ENCODE measurements around the gene FER1L5. TPM values are rescaled to one million over a fixed set of nuclear protein-coding genes. Genes with fewer than 3 reads are reported as not detected.

The FER1L5 gene
- total RNA-seq, 2 experiments from 2014 or later = not detected

- no peaks in the 10 kb centered on the region for H3K9me3 ChIP-seq (ENCODE audit: low read length)
- no peaks in the 10 kb centered on the region for H3K4me1 ChIP-seq (ENCODE audit: insufficient read depth, low read length, poor library complexity, severe bottlenecking)
- intact Hi-C loops (cut with micrococcal nuclease; ENCODE audit: unreplicated experiment) = no loop called here
- no TSS peak for BruUV-seq (replicated peaks)
- no peak overlapping the region for H3K4me2 ChIP-seq (ENCODE audit: low read length)
- no peaks in the 10 kb centered on the region for H4K20me1 ChIP-seq (ENCODE audit: insufficient read depth, low read length)
- ChIA-PET POLR2A (no interaction called here), CTCF (ENCODE audit: unreplicated experiment) (interaction anchor here (0.6 kb wide), 1 partner anchor 10 kb away, joined by 4 read pairs; no protein-coding TSS in a partner anchor)
- DNase-seq (ENCODE audit: low spot score) = no peak
- H3K9me2 ChIP-seq (ENCODE audit: insufficient read depth, low read length) = no peaks in the 10 kb centered on the region
- no peaks in the 10 kb centered on the region for H3K79me2 ChIP-seq (ENCODE audit: insufficient read depth, low read depth, low read length)
- TF ChIP-seq CTCF (conservative IDR thresholded peaks at IDR 0.05; ENCODE audit: low read length) (no peak), EZH2phosphoT487 (IDR thresholded peaks at IDR 0.05; ENCODE audit: borderline replicate concordance, low read depth, low read length) (no peak)
- peaks cover 84% of the 10 kb centered on the region for H3K36me3 ChIP-seq (ENCODE audit: insufficient read depth, low read length)
- H3K27ac ChIP-seq (ENCODE audit: low read depth, low read length, poor library complexity, severe bottlenecking) = no peak overlapping the region
- no peak overlapping the region for H3K4me3 ChIP-seq (ENCODE audit: low read depth, low read length, poor library complexity, severe bottlenecking)
- no peak overlapping the region for H2AFZ ChIP-seq (ENCODE audit: low read length)
Observed at GRCh38 chr2:96594691-96595152, 47.8 kb upstream of the FER1L5 start.

DNA sequence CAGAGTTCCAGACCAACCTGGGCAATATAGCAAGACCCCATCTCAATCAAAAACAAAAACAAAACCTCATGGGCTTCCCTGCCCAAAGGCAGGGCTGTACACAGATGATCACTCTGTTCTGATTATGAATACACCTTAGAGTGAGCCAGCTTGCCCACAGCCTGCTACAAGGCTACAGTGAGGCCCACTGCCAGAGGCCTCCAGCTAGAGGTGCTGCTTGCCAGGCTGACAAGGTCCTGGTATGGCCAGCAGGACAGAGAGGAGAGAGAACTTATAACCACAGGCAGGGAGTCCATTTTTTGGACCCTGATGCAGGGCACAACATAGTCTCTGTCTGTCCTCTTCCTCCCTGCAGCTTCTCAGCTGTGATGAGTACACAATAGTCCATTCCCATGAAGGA lies 46.0 kb upstream of the FER1L5 start:
- no peak overlapping the region for H3K4me2 ChIP-seq (ENCODE audit: low read length)
- no TSS peak for BruUV-seq (replicated peaks)
- H4K20me1 ChIP-seq (ENCODE audit: insufficient read depth, low read length) = no peaks in the 10 kb centered on the region
- no peak overlapping the region for H2AFZ ChIP-seq (ENCODE audit: low read length)
- H3K9me3 ChIP-seq (ENCODE audit: low read length) = no peaks in the 10 kb centered on the region
- ChIA-PET CTCF (ENCODE audit: unreplicated experiment) (no interaction called here), POLR2A (no interaction called here)
- no peak overlapping the region for H3K4me3 ChIP-seq (ENCODE audit: low read depth, low read length, poor library complexity, severe bottlenecking)
- no peak for TF ChIP-seq CTCF (conservative IDR thresholded peaks at IDR 0.05; ENCODE audit: low read length)
- no peak for TF ChIP-seq EZH2phosphoT487 (IDR thresholded peaks at IDR 0.05; ENCODE audit: borderline replicate concordance, low read depth, low read length)
- no peaks in the 10 kb centered on the region for H3K4me1 ChIP-seq (ENCODE audit: insufficient read depth, low read length, poor library complexity, severe bottlenecking)
- H3K9me2 ChIP-seq (ENCODE audit: insufficient read depth, low read length) = no peaks in the 10 kb centered on the region
- DNase-seq (ENCODE audit: low spot score) = no peak
- H3K79me2 ChIP-seq (ENCODE audit: insufficient read depth, low read depth, low read length) = no peaks in the 10 kb centered on the region
- peaks cover 95% of the 10 kb centered on the region for H3K36me3 ChIP-seq (ENCODE audit: insufficient read depth, low read length)
- intact Hi-C loops (cut with micrococcal nuclease; ENCODE audit: unreplicated experiment) = no loop called here
- no peak overlapping the region for H3K27ac ChIP-seq (ENCODE audit: low read depth, low read length, poor library complexity, severe bottlenecking)

DNA sequence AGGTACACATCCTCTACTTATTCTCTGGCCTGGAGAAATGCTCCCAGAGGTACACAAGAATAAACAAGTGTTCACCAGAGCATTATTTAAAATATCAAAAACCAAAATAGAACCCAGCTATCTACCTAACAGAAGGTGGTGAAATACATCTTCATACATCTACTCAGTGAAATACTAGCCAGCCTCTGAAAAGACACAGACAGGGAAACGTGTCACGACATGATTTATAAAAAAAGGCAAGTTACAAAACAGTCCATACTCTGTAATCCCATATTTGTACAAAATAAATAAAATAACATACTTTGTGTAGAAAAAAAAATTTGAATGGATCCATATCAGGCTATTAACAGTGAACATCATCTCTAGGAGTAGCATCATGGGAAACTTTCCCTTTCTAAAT lies 42.6 kb upstream of the FER1L5 start:
- DNase-seq (ENCODE audit: low spot score) = no peak
- no peak overlapping the region for H3K4me2 ChIP-seq (ENCODE audit: low read length)
- CTCF ChIA-PET (ENCODE audit: unreplicated experiment) = no interaction called here
- peaks cover 93% of the 10 kb centered on the region for H3K36me3 ChIP-seq (ENCODE audit: insufficient read depth, low read length)
- intact Hi-C loops (cut with micrococcal nuclease; ENCODE audit: unreplicated experiment) = loop anchor here (5.0 kb wide), 1 partner anchor 202 kb away; no protein-coding TSS in a partner anchor
- H3K9me2 ChIP-seq (ENCODE audit: insufficient read depth, low read length) = no peaks in the 10 kb centered on the region
- H2AFZ ChIP-seq (ENCODE audit: low read length) = no peak overlapping the region
- BruUV-seq (replicated peaks) = no TSS peak
- POLR2A ChIA-PET = interaction anchor here (1.1 kb wide), 1 partner anchor 33 kb away, joined by 4 read pairs; no protein-coding TSS in a partner anchor
- TF ChIP-seq EZH2phosphoT487 (IDR thresholded peaks at IDR 0.05; ENCODE audit: borderline replicate concordance, low read depth, low read length) (no peak), CTCF (conservative IDR thresholded peaks at IDR 0.05; ENCODE audit: low read length) (no peak)
- no peaks in the 10 kb centered on the region for H3K9me3 ChIP-seq (ENCODE audit: low read length)
- H3K4me3 ChIP-seq (ENCODE audit: low read depth, low read length, poor library complexity, severe bottlenecking) = no peak overlapping the region
- no peak overlapping the region for H3K27ac ChIP-seq (ENCODE audit: low read depth, low read length, poor library complexity, severe bottlenecking)
- H3K4me1 ChIP-seq (ENCODE audit: insufficient read depth, low read length, poor library complexity, severe bottlenecking) = no peaks in the 10 kb centered on the region
- H4K20me1 ChIP-seq (ENCODE audit: insufficient read depth, low read length) = no peaks in the 10 kb centered on the region
- no peaks in the 10 kb centered on the region for H3K79me2 ChIP-seq (ENCODE audit: insufficient read depth, low read depth, low read length)
